Cortex of kidney (tissue), 1 donor: ENCODE measurements around the gene RBPJL.

Experiments
- DNase-seq: peaks from one replicate; lab custom pipeline; 2025; lab: John Stamatoyannopoulos, UW

The RBPJL gene

DNA sequence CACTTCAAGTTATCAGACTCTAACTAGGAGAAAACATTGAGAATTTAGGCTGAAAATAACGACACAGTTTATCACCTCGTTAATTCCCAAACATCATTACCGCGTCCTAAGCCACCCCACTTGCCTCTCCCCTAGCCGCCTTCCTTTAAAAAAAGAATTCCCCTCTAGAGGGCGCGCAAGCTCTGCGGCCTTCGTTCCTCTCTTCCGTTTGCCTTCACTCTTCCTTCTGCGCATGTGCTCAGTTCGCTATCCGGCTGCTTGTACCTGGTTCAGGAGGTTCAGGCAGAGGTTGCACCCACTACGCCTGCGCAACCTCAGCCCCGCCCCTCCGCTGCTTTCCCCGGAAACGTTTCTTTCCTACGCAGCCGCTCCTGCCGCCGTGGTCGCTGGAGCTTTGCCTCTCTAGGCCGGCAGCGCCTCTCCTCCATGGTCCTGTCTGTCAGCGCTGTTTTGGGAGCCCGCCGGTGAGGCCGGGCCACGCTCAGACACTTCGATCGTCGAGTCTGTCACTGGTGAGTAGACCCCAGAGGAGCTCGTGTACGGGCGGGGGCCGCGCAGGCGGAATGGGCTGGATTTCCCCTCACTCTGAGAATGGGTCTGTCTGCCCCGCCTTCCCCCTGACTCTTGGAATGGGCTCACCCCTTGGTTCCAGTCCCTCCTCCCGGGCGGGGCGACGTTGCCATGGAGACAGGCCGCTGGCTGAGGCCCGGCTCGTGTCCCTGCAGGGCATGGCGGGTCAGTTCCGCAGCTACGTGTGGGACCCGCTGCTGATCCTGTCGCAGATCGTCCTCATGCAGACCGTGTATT lies 56.4 kb downstream of the RBPJL start, which contains the start of gene SYS1:
Gene SYS1, plus strand, starts transcription at position 353 of the 807 bp plus-strand sequence. Its CDS starts 376 bp downstream, at position 729.
- peak; percentile 93 for DNase-seq

GRCh38 chr20:45363611-45364492 lies 57.2 kb downstream of the RBPJL start:
- no peak for DNase-seq

- no peak for DNase-seq
Observed at GRCh38 chr20:45365444-45365970, 58.9 kb downstream of the RBPJL start.

GRCh38 chr20:45366192-45366591 lies 59.6 kb downstream of the RBPJL start:
- no peak for DNase-seq

- DNase-seq = no peak
Observed at GRCh38 chr20:45366631-45367030, 60.0 kb downstream of the RBPJL start.

DNA sequence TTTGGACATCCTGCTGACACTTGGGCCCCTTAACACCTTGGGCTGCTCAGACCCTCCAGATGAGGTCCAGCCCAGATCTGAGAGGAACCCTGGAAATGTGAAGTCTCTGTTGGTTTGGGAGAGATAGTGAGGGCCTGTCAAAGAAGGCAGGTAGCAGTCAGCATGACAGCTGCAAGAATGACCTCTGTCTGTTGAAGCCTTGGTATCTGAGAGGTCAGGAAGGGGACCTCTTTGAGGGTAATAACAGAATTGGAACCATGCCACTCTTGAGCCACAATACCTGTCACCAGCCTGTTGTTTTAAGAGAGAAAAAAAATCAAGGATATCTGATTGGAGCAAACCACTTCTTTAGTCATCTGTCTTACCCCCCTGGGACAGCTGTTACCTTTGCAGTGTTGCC lies 60.5 kb downstream of the RBPJL start:
- no peak for DNase-seq
